GOT3 (cell line): ENCODE data around the gene CBX6.
"Not testable (repeated sequence)": the region's sequence is repeated elsewhere in the genome, so short reads cannot be mapped to it uniquely, and the experiment has no call there.

Experiments used
- DNase-seq: peaks from one replicate; lab custom pipeline; 2025; ENCODE audit warnings: mixed read lengths; lab: John Stamatoyannopoulos, UW

The CBX6 gene

DNA sequence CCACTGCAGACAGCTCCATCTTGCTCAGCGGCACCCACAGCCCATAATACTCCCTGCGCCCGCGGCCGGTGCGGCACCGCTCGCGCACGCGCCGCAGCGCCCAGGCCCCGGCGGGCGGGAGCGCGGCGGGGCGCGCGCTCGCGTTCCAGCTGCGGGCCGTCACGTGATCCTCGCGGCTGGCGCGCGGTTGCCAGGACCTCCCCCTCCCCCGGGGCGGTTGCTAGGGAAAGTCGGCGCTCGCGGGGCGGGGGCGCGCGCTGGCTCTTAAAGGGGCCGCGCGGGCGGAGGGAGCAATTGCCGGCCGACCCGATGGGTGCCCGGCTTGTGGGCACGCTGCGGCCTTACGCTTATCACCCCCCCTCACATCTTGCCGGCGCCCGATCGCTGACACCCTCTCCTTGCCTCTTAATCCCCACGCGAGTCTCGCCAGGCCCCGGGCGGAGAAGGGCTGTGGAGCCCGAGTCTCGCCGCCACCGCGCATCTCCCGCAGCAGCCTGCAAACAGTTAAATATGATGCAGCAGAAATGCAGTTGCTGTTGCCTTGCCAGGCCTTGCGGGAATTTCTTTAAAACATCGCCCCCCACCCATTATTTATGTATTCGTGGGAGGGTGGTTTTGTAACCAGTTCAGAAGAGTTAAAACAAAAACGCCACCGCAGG is at the start of gene CBX6:
Gene CBX6 (minus strand): TSS at position 45 of the 659 bp plus-strand sequence. CDS start 26 bp downstream, at position 19.
- peak; percentile 78 for DNase-seq

DNA sequence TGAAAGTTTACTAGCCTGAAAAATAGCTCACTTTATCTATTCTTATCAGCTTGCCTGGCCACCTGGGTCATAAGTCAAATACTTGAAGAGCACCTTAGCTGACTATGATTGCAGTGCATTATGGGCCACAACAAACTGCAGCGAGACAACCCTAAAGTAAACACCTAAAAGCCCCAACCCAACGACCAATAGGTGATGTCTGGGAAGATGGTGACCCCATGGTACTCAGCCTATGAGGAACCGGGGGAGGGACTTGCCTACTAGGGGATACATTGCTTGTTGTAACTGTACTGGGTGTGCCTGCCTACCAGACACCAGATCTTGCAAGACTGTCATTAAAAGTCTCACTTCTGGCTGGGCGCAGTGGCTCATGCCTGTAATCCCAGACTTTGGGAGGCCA is 49.8 kb upstream of the CBX6 start:
- no peak for DNase-seq

- no peak for DNase-seq
Measured at GRCh38 chr22:38921120-38921519, 49.1 kb upstream of the CBX6 start.

- no peak for DNase-seq
Measured at GRCh38 chr22:38919631-38920190, 47.7 kb upstream of the CBX6 start.

DNA sequence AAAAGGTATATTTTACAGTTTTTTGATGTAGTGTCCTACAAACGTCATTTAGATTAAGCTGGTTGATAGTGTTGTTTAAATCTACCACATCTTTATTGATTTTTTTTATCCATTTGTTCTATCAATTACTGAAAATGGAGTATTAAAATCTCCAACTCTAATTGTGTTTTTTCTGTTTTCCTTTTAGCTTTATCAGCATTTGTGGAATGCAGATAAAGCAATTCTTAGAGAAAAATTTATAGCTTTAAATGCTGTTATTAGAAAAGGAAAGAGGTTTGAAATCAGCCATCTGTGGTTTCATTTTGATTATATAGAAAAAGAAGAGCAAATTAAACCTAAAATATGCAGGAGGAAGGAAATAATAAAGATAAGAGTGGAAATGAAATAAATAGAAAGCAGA is 39.4 kb upstream of the CBX6 start:
- no peak for DNase-seq

GRCh38 chr22:38907767-38908166 is 35.8 kb upstream of the CBX6 start:
- no peak for DNase-seq

- DNase-seq = no peak
Measured at GRCh38 chr22:38906052-38906451, 34.0 kb upstream of the CBX6 start.

DNA sequence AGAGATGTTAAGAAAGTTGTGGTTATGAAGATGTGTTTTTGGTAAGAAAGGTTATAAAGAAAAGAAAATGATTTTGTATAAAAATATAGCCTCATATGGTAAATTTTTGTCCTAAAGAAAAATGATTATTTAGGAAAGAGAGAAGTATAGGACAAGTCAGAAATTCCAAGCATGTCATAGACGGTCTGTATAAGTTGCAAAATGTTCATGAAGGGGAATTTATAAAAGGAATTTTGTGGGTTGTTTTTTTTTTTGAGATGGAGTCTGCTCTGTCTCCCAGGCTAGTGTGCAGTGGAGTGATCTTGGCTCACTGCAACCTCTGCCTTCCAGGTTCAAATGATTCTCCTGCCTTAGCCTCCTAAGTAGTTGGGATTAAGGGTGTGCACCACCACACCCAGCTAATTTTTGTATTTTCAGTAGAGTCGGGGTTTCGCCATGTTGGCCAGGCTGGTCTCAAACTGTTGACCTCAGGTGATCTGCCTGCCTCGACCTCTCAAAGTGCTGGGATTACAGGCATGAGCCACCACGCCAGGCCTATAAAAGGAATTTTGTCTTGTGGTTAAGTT is 32.1 kb upstream of the CBX6 start:
- not testable (repeated sequence) for DNase-seq

DNA sequence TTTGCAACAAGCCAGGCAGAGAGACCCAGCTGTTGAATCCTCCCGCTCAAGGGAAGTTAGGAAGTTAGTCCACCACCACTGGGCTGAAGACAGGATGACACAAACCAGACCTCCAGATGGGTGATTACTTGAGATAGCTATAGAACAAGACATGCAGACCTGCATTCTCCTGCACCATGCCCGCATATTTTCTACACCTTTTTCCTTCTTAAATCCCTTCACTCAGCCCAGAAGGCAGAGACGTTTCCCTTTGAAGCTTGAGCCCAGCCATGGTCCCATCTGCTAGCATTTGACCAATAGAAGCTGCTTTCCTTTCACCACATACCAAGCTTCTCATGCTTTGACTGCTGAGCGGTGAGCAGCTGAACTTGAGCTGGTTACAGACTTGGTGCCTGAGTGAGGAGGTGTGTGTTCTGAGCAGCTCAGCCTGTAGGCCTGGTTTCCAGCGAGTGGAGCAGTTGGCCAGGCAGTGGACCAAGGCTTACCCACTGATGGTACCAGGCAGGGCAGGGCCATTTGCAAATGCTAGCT is 29.2 kb upstream of the CBX6 start:
- no peak for DNase-seq

DNA sequence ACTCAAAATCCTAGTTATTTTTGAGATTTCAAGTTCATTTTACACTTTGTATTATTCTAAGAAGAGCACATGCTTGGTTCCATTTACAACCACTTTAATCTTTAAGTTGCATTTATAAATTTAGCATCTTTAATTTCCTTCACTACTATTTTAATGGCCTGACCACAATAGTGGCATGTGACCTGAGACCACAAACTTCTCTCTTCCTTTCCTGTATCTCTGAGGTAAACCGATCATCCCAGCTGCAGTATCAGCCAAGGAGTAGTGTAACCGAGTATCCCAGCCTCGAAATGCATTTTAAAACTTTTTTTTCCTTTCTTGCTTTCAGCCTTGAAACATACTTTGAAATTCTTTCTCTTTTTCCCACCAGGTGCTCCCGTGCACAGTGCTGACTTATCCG is 28.7 kb upstream of the CBX6 start:
- no peak for DNase-seq

GRCh38 chr22:38891256-38891655 is 19.2 kb upstream of the CBX6 start:
- DNase-seq = no peak

DNA sequence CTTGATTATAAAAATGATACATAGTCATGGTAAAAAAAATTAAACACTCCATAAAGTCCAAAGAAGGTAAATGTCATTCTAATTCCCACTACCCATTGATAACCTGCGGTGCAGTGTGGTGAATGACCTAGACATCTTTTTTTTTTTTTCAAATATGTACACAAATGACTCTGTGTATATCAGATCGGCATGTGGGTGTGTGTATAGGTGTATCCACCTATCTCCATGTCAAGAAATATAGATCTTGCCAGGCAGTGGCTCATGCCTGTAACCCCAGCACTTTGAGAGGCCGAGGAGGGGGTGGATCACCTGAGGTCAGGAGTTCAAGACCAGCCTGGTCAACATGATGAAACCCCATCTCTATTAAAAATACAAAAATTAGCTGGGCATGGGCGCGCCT is 18.4 kb upstream of the CBX6 start:
- DNase-seq = no peak

DNA sequence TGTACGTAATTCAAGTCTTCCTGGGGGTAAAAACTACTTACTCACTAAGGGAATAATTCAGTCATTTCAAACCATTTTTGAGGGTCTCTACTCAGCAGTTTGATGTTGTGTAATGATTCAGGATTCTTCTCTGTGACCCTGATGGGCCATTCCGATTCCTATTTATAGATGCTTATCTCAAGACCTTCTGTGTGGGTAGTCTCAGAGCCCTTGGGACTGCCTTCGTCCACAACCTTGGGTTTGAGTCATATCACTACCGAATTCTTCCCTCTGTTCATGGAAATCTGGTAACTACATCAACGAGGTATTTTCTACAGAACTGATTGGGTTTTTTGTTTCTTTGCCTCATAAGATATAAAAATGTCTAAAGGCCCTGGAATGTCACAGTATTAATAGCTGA is 14.3 kb upstream of the CBX6 start:
- no peak for DNase-seq

DNA sequence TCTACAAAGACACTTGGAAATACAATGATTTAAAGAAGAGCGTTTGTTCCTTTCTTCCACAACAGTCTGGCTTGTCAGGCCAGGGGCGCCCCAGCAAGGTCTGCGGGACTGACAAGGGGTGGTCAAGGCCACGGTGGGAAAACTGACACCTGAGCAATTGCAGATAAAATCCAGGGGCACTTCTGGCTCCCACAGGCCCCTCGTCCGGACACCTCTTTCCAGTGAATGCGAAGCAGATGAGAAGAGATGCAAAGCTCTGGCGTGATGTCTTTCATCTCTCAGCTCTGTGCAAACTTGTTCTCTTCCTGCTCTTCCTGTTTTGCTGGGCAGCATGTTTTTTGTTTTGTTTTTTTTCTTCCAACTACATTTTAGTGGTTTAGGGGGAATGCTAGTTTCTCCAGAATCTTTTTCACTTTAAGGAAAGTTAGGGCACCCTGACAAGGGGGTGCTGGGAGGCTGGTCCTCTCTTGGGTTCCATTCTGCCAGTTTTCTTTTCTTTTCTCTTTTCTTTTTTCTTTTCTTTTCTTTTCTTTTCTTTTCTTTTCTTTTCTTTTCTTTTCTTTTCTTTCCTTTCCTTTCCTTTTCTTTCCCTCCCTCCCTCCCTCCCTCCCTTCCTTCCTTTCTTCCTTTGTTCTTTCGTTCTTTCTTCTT is 11.1 kb upstream of the CBX6 start:
- DNase-seq = no peak

DNA sequence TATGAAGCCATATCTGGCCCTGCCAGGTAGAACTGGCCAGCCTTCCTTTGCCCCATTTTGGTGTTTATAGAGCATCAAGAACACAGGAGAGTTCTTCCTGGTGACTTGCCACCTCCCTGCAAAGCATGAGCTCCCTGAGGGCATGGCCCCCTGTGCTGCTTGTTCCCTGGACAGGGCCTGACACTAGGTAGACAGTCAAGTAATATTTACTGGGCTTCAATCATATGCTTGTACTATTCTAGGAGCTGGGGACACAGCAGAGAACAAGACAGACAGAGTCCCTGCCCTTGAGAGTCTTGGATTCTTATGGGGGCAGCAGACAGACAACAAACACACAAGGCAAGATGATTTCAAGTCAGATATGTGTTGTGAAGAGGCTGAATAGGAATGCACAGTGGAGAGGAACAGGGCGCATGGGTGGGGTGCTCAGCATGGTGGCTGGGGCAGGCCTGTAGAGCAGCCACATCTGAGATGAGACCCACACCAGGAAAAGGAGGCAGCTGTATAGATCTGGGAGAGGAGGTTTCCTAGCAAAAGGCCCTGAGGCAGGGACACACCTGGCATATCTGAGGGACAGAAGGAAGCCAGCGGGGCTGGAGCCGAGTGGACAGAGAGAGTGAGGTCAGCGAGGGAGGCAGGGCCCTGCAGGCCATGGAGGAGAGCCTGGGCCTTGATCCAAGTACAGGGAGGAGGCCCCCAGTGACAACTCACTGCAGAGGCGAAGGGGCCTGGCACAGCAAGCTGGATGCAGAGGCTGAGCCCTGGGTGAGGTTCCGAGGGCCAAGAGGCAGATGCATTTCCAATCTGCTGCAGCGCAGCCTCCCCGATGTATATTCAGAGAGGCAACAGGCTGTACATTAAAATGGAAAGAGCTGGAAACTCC is 10.2 kb upstream of the CBX6 start:
- DNase-seq = no peak

GRCh38 chr22:38881464-38881871 is 9.5 kb upstream of the CBX6 start:
- DNase-seq = no peak

DNA sequence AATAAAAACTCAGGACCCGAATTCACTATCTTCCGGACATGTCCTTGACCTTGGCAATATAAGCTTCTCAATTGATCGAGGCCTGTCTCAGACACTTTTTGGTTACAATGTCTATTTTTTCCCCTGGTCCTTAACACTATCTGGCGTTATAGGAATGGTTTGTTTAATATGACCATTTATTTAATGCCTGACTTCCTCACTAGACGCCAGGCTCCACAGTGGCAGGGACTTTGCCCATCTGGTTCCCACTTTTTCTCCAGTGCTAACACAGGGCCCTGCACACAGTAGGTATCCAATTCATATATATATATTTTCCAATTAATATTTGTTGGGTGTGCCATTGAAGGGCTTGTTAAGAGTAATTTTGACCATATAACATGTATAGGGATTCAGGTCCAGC is 7.9 kb upstream of the CBX6 start:
- DNase-seq = no peak

DNA sequence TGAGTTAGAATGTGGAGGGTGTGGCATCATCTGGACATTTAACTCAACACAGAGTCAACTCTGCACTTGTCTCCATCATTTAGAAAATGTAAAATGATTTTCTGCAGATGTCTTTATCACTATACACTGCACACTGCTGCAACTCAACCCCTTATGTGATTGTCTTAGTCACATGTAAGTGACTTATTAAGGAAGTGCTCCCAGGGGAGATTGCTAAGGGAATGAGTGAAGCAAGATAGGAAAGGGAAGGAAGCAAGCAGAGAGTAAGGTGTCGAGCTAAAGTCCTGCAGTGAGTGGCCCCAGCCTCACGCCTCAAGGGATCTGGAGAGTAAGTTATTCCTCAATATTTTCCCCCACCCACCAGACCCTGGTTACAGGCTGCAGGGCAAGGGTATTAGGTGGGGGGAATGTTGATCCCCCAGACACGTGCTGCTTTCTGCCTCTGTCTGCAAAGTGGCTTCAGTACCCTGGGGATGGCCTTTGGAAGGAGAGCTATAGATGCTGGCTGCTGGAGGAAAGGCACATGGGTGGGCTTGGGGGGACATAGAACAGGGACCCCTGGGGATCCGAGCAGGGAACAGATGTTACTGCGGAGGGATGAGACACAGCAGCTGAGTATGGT is 7.2 kb upstream of the CBX6 start:
- no peak for DNase-seq

DNA sequence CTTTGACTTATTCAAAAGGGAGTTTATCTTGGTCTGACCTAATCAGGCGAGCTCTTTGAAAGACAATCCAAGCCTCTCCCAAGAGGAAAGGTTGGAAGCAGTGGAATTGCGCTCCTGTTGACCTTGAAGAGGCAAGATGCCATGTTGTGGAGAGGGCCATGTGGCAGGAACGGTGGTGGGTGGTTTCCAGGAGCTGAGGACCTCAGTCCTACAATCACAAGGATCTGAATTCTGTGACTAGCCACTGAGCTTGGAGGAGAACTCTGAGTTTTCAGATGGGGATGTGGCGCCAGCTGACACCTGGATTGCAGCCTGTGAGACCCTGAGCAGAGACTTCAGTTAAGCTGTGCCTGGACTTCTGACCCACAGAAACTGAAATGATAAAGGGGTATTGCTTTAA is 6.0 kb upstream of the CBX6 start:
- DNase-seq = no peak

- DNase-seq = no peak
Measured at GRCh38 chr22:38874529-38875222, 2.7 kb upstream of the CBX6 start.
